BJ (cell line): ENCODE measurements around the gene SPRED2. TPM values are rescaled to one million over a fixed set of nuclear protein-coding genes. Genes with fewer than 3 reads are reported as not detected.

Experiments
- CTCF ChIA-PET: fragments of 350-600 bp; formaldehyde crosslinking; extraction: SDS; loops from one replicate; lab custom pipeline; 2021; ENCODE audit warnings: antibody characterized with exemption, inconsistent platforms; lab: Yijun Ruan, JAX
- POLR2A ChIA-PET: fragments of 300-600 bp; sonication (Branson Sonifier 250); formaldehyde crosslinking; extraction: SDS; loops from one replicate; lab custom pipeline; 2021; ENCODE audit warnings: antibody characterized with exemption; lab: Charles Lee
- DNase-seq: peaks from one replicate; pipeline ENCODE4 v3.0.0-alpha.2; 2011; ENCODE audit warnings: low read depth
- H3K27me3 ChIP-seq: 2 replicates; pipeline ENCODE4 v1.6.0; 2011; ENCODE audit warnings: low read length; ENCODE audit not compliant: control insufficient read depth, insufficient read depth
- H3K36me3 ChIP-seq: 2 replicates; pipeline ENCODE4 v1.5.1; 2011; ENCODE audit warnings: low read length; ENCODE audit not compliant: control insufficient read depth, insufficient read depth
- H3K4me3 ChIP-seq: 2 replicates; pipeline ENCODE4 v1.5.1; 2011; ENCODE audit warnings: low read depth, mild to moderate bottlenecking, control low read depth, low read length
- CTCF ChIP-seq: IDR thresholded peaks from 2 replicates; pipeline ENCODE4 v1.5.1; 2011; ENCODE audit warnings: low read depth, mild to moderate bottlenecking, control low read depth, inconsistent platforms, low read length, moderate library complexity; ENCODE audit not compliant: insufficient read depth
- polyA plus RNA-seq: library from polyadenylated mRNA; depleted of rRNA; stranded (reverse); fragments of >200 nt; gene quantifications from 2 replicates; pipeline ENCODE4 v1.2.3, GENCODE V29; 2011

Gene SPRED2
- polyA plus RNA-seq, 1 experiment = 13.1 TPM

GRCh38 chr2:65300761-65301711 is 131.4 kb downstream of the SPRED2 start:
- no peaks in the 10 kb centered on the region for H3K27me3 ChIP-seq
- peak; percentile 83 for DNase-seq
- peak; percentile 7; the same call in 1 of the 2 replicates for TF ChIP-seq CTCF
- ChIA-PET CTCF (interaction anchor here (0.5 to 1.6 kb wide), 8 partner anchors 17 to 158 kb away, joined by 3 to 6 read pairs (median 4); partner anchors contain the start of gene SPRED2), POLR2A (interaction anchor here (0.5 to 1.1 kb wide), 4 partner anchors 12 to 127 kb away, joined by 3 to 12 read pairs (median 6); partner anchors contain the start of gene ACTR2)
- 0 out of 2 replicates have a peak overlapping the region, but pooled peaks have one; percentile 5 for H3K4me3 ChIP-seq
- no peaks in the 10 kb centered on the region; the same call in 1 of the 2 replicates for H3K36me3 ChIP-seq

GRCh38 chr2:65300134-65300760 is 132.2 kb downstream of the SPRED2 start:
- no peak for TF ChIP-seq CTCF
- H3K27me3 ChIP-seq = no peaks in the 10 kb centered on the region
- ChIA-PET CTCF (interaction anchor here (0.5 to 1.6 kb wide), 7 partner anchors 16 to 136 kb away, joined by 3 to 6 read pairs (median 4); partner anchors contain the start of gene SPRED2), POLR2A (interaction anchor here (0.8 to 1.1 kb wide), 2 partner anchors 11 to 128 kb away, joined by 3 to 9 read pairs; no protein-coding TSS in a partner anchor)
- DNase-seq = no peak
- H3K4me3 ChIP-seq = no peak overlapping the region
- H3K36me3 ChIP-seq = no peaks in the 10 kb centered on the region; the same call in 1 of the 2 replicates

DNA sequence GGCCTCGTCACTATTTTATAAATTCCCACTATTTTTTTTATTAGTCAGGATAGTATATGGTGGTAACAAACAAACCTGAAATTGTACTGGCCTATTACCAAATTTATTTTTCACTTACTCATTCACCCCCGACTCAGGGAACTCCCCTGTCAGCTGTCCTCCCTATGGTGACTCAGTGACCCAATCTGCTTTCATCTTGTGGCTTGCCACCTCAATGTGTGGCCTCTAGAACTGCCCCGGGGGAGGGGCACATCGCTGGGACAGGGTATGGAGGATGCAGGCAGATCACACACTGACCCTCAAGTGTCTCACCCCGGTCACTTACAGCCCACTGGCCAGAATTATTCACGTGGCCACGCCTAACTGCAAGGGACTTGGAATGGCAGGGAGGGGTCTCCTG is 133.2 kb downstream of the SPRED2 start:
- CTCF ChIA-PET = interaction anchor here (1.1 kb wide), 1 partner anchor 80 kb away, joined by 3 read pairs; no protein-coding TSS in a partner anchor

DNA sequence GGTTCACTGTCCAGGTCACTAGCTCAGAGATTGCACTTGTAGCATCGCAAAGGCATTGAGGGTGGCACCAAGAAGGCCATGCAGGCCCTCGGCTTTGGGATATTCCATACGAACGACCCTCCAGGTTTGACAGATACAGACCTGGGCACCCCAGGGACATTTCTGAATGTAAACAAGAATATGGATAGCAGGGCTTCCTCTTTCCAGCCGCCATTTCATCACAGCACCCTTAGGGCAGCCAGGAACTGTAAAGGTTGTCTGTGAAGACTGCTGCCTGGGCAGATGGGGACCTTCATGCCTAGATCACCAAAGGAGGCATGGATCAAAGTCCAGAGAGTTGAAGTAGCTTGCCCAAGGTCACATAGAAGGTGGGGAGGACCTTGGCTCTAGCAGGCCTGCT is 134.3 kb downstream of the SPRED2 start:
- H3K36me3 ChIP-seq = no peaks in the 10 kb centered on the region
- ChIA-PET CTCF (interaction anchor here (0.9 to 1.1 kb wide), 2 partner anchors 11 to 18 kb away, joined by 3 to 4 read pairs; no protein-coding TSS in a partner anchor), POLR2A (no interaction called here)
- TF ChIP-seq CTCF = no peak
- no peak for DNase-seq
- H3K27me3 ChIP-seq = peaks cover 1% of the 10 kb centered on the region; the same call in 1 of the 2 replicates
- H3K4me3 ChIP-seq = no peak overlapping the region

More for the DNA sequence above, 133.2 kb downstream of the SPRED2 start:
- Histone ChIP-seq H3K36me3 (no peaks in the 10 kb centered on the region; the same call in 1 of the 2 replicates), H3K27me3 (no peaks in the 10 kb centered on the region), H3K4me3 (no peak overlapping the region)
- POLR2A ChIA-PET = no interaction called here
- no peak for TF ChIP-seq CTCF
- DNase-seq = no peak

GRCh38 chr2:65297544-65297943 is 134.9 kb downstream of the SPRED2 start:
- ChIA-PET POLR2A (no interaction called here), CTCF (interaction anchor here (0.9 to 1.1 kb wide), 2 partner anchors 10 to 18 kb away, joined by 3 to 4 read pairs; no protein-coding TSS in a partner anchor)
- TF ChIP-seq CTCF = no peak

More at GRCh38 chr2:65297544-65297943, 134.9 kb downstream of the SPRED2 start:
- H3K4me3 ChIP-seq = no peak overlapping the region
- no peak for DNase-seq
- H3K27me3 ChIP-seq = peaks cover 1% of the 10 kb centered on the region; the same call in 1 of the 2 replicates
- H3K36me3 ChIP-seq = no peaks in the 10 kb centered on the region
